NCI-H526 (cell line): ENCODE measurements around the gene TRPV6.

Source experiments
- DNase-seq, 2 experiments: peaks; one replicate each; lab custom pipeline; 2025; lab: John Stamatoyannopoulos, UW

TRPV6 gene

DNA sequence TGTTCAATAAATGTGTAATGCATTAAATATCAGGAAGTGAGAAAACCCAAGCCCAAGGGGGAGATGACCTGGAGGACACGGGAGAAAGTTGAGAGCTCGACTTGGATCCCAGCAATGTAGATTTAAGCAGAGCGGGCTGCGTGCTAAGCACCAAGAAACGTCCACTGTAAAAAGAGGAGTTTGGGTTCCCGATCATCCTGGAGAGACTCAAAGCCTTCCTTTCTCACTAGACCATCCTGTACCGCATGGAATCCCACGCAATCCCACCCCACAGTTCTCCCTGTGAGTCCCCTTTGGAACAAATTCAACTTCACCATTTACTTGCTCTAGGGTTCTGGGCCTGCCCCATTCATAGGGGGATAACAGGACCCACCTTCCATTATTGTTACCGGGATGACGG lies 2.4 kb downstream of the TRPV6 start:
- no peak for DNase-seq

DNA sequence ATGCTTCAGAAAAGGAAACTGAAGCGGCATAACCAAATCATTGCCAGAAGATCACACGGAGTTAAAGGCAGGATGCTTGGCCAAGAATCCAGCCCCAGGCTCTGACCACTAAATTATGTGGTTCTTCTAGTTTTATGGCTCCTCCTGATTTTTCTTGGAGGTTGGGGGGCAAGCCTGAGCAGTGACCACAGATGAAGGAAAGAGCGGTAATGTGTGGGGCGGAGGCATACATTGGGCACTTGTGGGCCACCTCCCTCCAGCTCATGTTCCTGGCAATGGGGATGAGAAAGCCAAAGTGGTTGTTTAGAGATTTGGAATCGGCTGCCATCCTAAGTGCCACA lies 3.2 kb downstream of the TRPV6 start:
- DNase-seq: no peak

DNA sequence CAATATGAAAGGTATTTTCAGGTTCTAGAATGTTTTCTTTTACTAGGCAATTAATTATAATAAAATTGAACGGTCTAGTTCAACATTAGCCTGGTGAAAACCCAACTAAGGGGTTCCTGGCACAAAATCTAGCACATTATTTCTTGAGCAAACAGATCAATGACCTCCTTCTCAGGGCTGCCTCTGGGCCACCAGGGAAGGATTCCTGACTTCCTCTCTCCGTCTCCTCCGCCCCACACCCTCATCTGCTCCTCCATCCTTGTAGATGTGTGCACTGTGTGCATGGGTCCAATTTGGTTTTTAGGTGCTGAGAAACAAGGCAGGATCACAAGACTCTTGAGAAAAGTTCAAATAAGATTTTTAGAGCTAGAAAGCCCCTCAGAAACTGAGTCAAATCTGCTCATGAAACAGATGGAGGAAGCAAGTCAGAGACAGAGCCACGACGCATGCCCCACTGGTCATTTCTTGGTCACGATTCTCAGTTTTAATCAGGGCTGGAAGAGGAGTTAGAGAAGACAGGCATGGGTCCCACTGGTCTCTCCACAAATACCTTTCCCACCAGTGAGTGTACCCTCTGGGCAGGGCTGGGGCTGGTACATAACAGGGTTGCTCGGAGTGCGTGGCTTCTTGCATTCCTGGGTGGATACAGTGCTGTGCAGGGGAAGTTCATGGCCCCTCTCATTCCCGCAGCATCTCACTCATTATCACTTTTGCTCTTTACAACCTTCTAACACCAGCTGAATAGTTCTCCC lies 3.8 kb downstream of the TRPV6 start:
- DNase-seq: no peak

GRCh38 chr7:142880876-142881505 lies 4.6 kb downstream of the TRPV6 start:
- peak in 1 of 2 experiments; percentile 48 for DNase-seq

DNA sequence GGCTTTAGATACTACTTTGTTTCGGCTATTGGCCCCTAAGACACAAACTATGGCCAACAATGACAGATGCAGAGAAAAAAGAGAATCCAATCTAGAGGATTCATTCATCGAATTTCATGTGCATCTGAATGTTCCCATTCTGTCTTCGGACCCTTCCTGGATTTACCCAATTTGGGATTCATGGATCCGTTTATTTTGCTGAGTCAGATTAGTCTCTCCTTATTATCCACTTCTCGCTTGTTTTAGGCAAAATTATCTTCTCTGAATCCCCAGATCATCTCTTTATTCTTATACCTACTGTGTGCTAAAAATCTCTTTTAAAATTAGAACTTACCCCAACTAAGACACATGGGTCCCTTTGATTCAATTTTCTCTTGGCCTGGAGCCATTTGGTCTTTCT lies 6.5 kb downstream of the TRPV6 start:
- no peak for DNase-seq

DNA sequence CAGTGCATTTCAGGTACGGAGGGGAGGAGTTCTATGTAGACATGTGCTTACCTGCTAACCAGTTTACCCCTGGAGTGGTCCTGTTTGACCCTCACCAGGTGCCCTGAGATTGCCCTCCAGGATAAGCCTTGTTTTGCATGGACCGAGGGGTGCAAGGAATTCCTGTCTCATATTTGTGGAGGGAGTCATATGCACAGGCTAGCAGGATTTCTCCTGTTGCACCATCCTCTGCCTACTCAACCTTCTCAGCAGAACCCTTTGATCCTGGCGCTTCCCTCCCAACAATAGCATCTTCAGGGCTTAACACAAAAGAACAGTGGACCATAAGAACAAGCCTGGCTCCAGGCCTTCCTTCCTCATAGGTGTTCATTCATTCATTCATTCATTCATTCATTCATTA lies 7.2 kb downstream of the TRPV6 start:
- DNase-seq: no peak

DNA sequence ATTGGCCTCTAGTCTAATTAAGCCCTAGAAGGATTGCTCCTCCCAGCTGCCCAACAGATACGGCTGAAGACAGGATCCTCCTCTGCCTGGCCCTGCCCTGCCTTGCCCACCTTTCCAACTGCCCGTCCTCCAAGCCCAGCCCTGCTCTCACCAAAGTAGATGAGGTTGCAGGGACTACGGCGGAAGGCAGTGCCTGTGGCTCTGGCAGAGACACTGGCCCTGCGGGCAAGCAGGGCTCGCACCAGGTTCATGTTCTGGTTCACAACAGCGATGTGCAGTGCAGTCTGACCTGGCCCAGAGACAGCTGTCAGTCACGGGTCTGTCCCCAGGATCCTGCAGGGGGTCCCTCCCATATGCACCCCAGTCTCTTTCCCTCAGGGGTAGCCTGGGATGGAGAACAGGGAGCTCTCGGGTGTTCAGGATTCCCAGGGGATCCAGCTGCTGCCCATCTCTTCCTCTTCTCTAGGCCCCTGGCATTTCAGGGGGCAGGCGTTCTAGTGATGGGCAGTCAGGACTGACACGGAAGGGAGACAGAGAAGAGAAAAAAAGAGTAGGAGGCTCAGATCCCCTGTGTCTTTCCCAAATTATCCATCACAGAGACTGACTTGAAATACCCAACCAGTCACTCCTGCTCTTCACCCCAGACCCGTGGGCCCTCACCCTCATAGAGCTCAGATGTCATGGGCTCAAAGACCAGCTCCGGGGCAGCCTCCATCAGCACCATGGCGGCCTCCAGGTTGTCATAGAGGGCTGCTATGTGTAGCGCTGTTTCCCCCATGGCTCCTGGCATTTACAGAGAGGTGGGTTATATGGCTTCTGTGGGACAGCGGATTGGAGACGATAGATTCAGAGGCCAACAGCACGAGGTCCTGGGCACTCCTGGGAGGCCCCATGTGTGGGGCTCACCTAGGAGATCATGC lies 8.3 kb downstream of the TRPV6 start:
- DNase-seq: no peak

- no peak for DNase-seq
These were observed 9.1 kb downstream of the TRPV6 start for GRCh38 chr7:142876236-142876960.

DNA sequence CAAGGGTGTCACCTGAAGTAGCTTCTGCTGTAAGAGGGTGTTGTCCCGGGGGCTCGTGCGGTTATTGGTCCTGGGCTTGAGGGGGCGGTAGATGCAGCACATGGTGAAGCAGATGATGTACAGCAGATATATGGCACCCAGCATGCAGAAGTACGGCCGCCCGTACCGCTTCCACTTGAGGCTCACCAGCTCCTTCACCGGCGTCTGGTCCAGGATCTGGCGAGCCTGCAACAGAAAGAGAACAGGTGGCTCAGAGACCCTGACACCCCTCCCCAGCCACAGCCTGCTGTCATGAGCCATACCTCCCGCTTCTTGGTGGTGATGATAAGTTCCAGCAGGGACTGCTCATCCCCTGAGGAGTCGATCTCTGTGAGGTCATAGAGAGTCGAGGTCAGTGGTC lies 10.1 kb downstream of the TRPV6 start:
- DNase-seq: no peak

DNA sequence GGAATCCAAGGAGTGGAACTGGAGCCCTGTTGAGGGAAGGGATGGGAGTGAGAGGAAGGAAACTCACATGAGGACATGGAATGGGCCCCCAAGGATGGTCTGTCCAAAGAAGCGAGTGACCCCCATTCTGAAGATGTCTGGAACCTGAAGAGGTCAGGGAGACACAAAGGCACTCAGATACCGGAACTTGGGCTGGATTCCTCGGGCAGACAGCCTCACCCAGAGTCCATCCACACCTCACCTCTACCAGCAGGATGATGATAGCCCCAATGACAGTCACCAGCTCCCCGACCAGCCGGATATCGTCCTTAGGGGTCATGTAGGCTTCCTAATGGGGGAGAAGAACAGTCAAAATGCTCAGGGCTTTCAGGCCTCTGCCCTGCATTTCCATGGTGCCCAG lies 10.7 kb downstream of the TRPV6 start:
- no peak for DNase-seq

DNA sequence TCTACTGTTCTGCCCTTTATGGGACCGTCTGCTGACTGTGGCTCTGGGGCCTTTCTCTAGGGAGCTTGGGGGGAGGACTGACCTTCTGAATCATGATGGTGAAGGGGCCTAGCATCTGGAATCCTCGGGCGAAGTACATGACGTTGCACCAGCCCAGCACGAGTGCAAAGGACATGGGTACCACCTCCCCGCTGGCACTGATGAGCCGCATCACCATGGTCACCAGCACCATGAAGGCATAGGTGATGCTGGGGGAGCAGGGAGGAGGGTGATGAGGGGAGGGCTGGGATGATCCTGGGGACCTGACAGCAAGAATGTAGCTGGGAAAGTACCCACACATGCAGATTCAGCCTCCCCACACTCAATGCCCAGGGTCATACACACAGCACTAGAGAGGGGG lies 11.1 kb downstream of the TRPV6 start:
- DNase-seq: no peak

GRCh38 chr7:142873871-142874270 lies 11.7 kb downstream of the TRPV6 start:
- DNase-seq: no peak

DNA sequence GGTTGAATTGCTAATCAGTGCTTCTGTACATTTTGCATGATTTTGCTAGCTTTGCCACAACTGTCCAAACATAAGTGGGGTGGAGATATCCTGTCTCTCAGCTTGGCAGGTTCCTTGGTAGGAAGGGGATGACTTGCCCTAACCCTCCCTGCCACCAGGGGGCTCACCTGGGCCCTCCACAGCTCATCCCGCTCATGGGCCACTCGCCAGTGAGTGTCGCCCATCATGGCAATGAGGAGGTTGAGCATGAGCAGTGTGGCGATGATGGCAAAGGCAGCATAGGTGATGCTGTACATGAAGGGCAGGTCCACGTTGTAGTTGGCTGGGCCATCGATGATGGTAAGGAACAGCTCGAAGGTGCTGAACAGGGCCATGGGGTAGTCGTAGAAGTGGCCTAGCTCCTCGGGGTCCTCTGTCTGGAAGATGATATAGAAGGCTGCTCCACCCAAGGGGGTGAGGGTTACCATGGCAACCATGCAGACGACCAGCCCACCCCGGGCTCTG lies 12.2 kb downstream of the TRPV6 start:
- DNase-seq: peak in 1 of 2 experiments; percentile 36

DNA sequence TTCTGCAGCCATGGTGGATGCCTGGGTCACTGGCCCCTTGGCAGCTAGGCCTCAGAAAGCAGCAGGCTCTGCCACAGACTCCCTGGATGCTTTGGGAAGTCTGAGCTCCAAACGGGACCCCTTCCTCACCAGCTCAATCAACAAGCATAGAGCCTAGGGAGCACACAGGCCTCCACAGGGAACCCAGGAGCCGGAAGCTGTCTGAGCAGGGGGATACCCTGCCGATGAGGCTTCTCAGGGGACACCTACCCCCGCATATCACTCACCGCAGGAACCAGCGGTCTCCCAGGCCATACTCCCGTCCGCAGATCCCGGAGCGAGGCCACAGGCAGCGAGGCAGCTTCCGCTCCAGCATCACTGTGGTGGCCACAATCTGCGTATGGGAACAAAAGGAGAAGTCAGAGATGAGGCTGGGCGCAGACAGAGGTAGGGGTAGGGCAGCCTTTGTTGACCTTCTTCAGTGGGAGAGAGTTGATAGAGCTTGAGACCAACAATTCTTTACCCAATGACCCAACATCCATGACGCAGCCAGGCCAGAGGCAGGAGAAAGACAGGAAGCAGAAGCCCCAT lies 13.4 kb downstream of the TRPV6 start:
- DNase-seq: no peak

- no peak for DNase-seq
These were observed 14.1 kb downstream of the TRPV6 start for GRCh38 chr7:142871260-142872105.

DNA sequence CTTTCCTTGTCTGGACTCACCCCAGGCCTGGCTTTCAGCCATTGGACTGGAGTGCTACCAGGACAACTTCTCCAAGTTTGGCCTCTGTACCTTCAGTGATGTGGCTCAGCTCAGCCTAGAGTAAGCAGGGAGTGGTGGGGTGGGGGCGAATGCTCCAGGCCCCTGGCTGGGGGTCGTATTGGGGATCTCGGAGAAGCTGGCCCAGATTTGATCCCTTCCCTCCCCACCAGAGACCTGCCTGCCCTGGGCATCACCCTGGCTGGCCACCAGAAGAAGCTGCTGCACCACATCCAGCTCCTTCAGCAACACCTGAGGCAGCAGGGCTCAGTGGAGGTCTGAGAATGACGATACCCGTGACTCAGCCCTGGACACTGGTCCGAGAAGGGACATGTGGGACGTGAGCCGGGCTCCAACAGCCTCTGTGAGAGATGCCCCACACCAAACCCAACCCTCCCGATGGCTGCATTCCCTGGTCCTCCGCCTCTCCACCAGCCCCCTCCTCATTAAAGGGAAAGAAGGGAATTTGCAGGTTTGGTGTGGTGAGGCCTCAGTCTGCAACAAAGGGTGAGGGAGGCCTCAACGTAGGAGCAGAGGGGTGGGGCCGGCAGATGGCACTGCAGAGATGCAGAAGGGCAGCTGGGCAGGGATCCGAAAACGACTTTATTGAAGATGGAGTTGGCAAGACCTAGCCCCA lies 14.8 kb downstream of the TRPV6 start:
- no peak for DNase-seq

GRCh38 chr7:142870147-142870559 lies 15.4 kb downstream of the TRPV6 start:
- DNase-seq: no peak

DNA sequence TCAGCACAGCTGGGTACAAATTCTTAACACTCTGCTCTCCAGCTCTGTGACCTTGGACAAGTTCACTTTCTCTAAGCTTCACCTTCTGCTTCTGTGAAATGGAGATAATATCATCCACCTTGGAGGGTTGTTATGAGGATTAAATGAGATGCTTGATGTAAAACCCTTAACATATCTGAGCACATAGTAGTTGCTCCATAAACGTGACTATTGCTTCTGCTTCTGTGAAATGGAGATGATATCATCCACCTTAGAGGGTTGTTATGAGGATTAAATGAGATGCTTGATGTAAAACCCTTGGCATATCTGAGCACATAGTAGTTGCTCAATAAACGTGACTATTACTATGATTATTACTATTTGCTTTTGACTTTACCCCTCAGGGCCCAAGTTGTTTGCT lies 16.1 kb downstream of the TRPV6 start:
- no peak for DNase-seq

- DNase-seq: no peak
These were observed 16.5 kb downstream of the TRPV6 start for GRCh38 chr7:142868986-142869415.
